DMS153 treated with DMSO at 0.1 percent for 48 hours (cell line): ENCODE data around the gene KCNJ10.

Experiments used
- DNase-seq: peaks from one replicate; lab custom pipeline; 2025; ENCODE audit not compliant: unreplicated experiment; lab: John Stamatoyannopoulos, UW

The KCNJ10 gene

GRCh38 chr1:160099716-160100375 lies 29.9 kb upstream of the KCNJ10 start:
- DNase-seq, result no peak

GRCh38 chr1:160098852-160099561 lies 29.0 kb upstream of the KCNJ10 start:
- DNase-seq, result peak; percentile 95

GRCh38 chr1:160097911-160098851 lies 28.2 kb upstream of the KCNJ10 start, which contains the start of gene IGSF8:
Gene IGSF8 (minus strand): TSS chr1:160098619. CDS start chr1:160098472, 147 bp downstream.
- peak; percentile 95 for DNase-seq

GRCh38 chr1:160097151-160097910 lies 27.4 kb upstream of the KCNJ10 start:
- no peak for DNase-seq

- DNase-seq, result no peak
Observed at GRCh38 chr1:160096274-160097116, 26.5 kb upstream of the KCNJ10 start.

GRCh38 chr1:160095382-160096105 lies 25.6 kb upstream of the KCNJ10 start:
- DNase-seq, result no peak

- DNase-seq, result no peak
Observed at GRCh38 chr1:160094806-160095205, 24.8 kb upstream of the KCNJ10 start.

GRCh38 chr1:160094291-160094625 lies 24.3 kb upstream of the KCNJ10 start:
- no peak for DNase-seq

GRCh38 chr1:160093624-160094290 lies 23.8 kb upstream of the KCNJ10 start:
- no peak for DNase-seq

GRCh38 chr1:160093069-160093395 lies 23.1 kb upstream of the KCNJ10 start:
- no peak for DNase-seq

GRCh38 chr1:160092366-160093068 lies 22.6 kb upstream of the KCNJ10 start:
- DNase-seq, result no peak

GRCh38 chr1:160091666-160092223 lies 21.8 kb upstream of the KCNJ10 start:
- no peak for DNase-seq

GRCh38 chr1:160090760-160091159 lies 20.8 kb upstream of the KCNJ10 start:
- DNase-seq, result no peak

GRCh38 chr1:160089883-160090282 lies 19.9 kb upstream of the KCNJ10 start:
- DNase-seq, result no peak

GRCh38 chr1:160087118-160087662 lies 17.2 kb upstream of the KCNJ10 start:
- DNase-seq, result no peak

- DNase-seq, result no peak
Observed at GRCh38 chr1:160086456-160086892, 16.5 kb upstream of the KCNJ10 start.

GRCh38 chr1:160085686-160086455 lies 15.9 kb upstream of the KCNJ10 start:
- DNase-seq, result peak; percentile 56
